Heart left ventricle (tissue), 16 donors: ENCODE results near the gene YEATS2. TPM values are rescaled to one million over a fixed set of nuclear protein-coding genes. Genes with fewer than 3 reads are reported as not detected.
"Not testable (repeated sequence)": the region's sequence is repeated elsewhere in the genome, so short reads cannot be mapped to it uniquely, and the experiment has no call there.

ENCODE experiments used
- ATAC-seq, 4 donors: fragments of 200-7000 bp; cut with Tn5 transposase; one replicate each; pipeline ENCODE4 v1.9.1; 2020 to 2022; ENCODE audit warnings: moderate library complexity in 4 of 4, mild to moderate bottlenecking in 3 of 4, moderate number of reproducible peaks in 1 of 4
- DNase-seq, 5 donors: peaks; one replicate each; pipeline ENCODE4 v3.0.0-alpha.2; 2020
- H3K27ac ChIP-seq, 12 donors: fragments of 200-600 bp; sonication (generic) in 4 of 12; one replicate each; pipeline versions ENCODE4 v1.5.0 to v1.8.0; 2016 to 2022; ENCODE audit warnings: mild to moderate bottlenecking in 2 of 12
- H3K27me3 ChIP-seq, 9 donors: fragments of 200-600 bp; sonication (generic) in 2 of 9; one replicate each; pipeline versions ENCODE4 v1.5.1 to v1.8.0; 2016 to 2022; ENCODE audit warnings: mild to moderate bottlenecking in 3 of 9
- H3K36me3 ChIP-seq, 9 donors: fragments of 200-600 bp; sonication (generic) in 2 of 9; one replicate each; pipeline versions ENCODE4 v1.5.0 to v1.8.0; 2018 to 2022; ENCODE audit warnings: mild to moderate bottlenecking in 2 of 9
- H3K4me1 ChIP-seq, 12 donors: fragments of 200-600 bp; sonication (generic) in 4 of 12; one replicate each; pipeline versions ENCODE4 v1.5.0 to v1.8.0; 2016 to 2022; ENCODE audit warnings: mild to moderate bottlenecking in 3 of 12
- H3K4me3 ChIP-seq, 12 donors: fragments of 200-600 bp; sonication (generic) in 4 of 12; one replicate each; pipeline versions ENCODE4 v1.5.0 to v1.8.0; 2017 to 2022; ENCODE audit warnings: mild to moderate bottlenecking in 9 of 12, moderate library complexity in 4 of 12
- H3K9me3 ChIP-seq, 12 donors: fragments of 200-600 bp; sonication (generic) in 4 of 12; one replicate each; pipeline versions ENCODE4 v1.5.0 to v1.8.0; 2016 to 2022; ENCODE audit warnings: mild to moderate bottlenecking in 1 of 12
- CTCF ChIP-seq, 12 donors: fragments of 200-600 bp; sonication (generic) in 4 of 12; IDR thresholded peaks; one replicate each; pipeline versions ENCODE4 v1.5.0 to v1.8.0; 2018 to 2022; ENCODE audit warnings: antibody characterized with exemption in 12 of 12, mild to moderate bottlenecking in 5 of 12
- POLR2A ChIP-seq, 2 donors: fragments of 450-650 bp; IDR thresholded peaks; one replicate each; pipeline ENCODE4 v1.6.1; 2017; ENCODE audit warnings: antibody characterized with exemption in 2 of 2, mild to moderate bottlenecking in 2 of 2, moderate library complexity in 2 of 2
- WGBS, 4 donors: extraction: QIAGEN DNeasy Blood & Tissue Kit in 2 of 4; methylation state at CpG; one replicate each; pipeline versions ENCODE4 v1.1.5 to v1.1.7; 2013 to 2018; 5-methylcytosine and 5-hydroxymethylcytosine counted together
- intact Hi-C, 10 donors: fragments of 100-400 bp; cut with DNase I; formaldehyde crosslinking; loops; one replicate each; pipeline versions ENCODE4 v1.11.1 to v1.14.2; 2022
- polyA plus RNA-seq, 2 donors: library from polyadenylated mRNA; stranded (reverse); fragments of 200-250 nt; gene quantifications; one replicate each; pipeline ENCODE4 v1.2.3, GENCODE V29; 2013
- total RNA-seq, 9 donors: library from RNA; depleted of rRNA in 2 of 9; stranded (reverse); fragments of >200 nt in 2 of 9; fragmentation: NEBNext Ultra II Directional in 3 of 9; extraction: Animal tissue kit (Norgen Biotek cat#: 25700) in 3 of 9; gene quantifications; one replicate each; pipeline versions ENCODE4 v1.1.0 to v1.2.4, GENCODE V29; 2016 to 2023
- donor health status: ischemic (EF 13 %, LVEDD 7.1; RV severe dilation, severe dysfunction).
- donor health status: healthy with polysubstance abuse.
- donor health status: DM: no; HTN: yes; CAD: no.
- donor health status: DM: no; HTN: no; CAD: no.
- donor health status: ischemic (EF 25% LVEDD 6.9; RV normal size, moderate dysfunction).
- donor health status: ischemic (EF 25% LVEDD 5.7; RV mildly dilated, moderate dysfunction).
- donor health status: healthy.
- donor health status: DM: yes; HTN: yes; CAD: no.
- donor health status: ischemic (EF 35%, LVEDD 5.7; RV mildly dilated, moderate dysfunction).
- donor health status: nonischemic (EF 11% LVEDD 7.7; RV severe dilation, severe dysfunction).
- donor health status: DM: yes; HTN: yes; CAD: no.
- donor health status: PGD.
- donor health status: ischemic (EF 29% LVEDD 5.4; RV normal size, mild dysfunction).
- donor health status: nonischemic (EF 23%, LVEDD 6.1; RV moderate dilation, normal function).

YEATS2 gene
- total and polyA plus RNA-seq, 11 donors = 3.2 to 21.2 (median 9.8) TPM

DNA sequence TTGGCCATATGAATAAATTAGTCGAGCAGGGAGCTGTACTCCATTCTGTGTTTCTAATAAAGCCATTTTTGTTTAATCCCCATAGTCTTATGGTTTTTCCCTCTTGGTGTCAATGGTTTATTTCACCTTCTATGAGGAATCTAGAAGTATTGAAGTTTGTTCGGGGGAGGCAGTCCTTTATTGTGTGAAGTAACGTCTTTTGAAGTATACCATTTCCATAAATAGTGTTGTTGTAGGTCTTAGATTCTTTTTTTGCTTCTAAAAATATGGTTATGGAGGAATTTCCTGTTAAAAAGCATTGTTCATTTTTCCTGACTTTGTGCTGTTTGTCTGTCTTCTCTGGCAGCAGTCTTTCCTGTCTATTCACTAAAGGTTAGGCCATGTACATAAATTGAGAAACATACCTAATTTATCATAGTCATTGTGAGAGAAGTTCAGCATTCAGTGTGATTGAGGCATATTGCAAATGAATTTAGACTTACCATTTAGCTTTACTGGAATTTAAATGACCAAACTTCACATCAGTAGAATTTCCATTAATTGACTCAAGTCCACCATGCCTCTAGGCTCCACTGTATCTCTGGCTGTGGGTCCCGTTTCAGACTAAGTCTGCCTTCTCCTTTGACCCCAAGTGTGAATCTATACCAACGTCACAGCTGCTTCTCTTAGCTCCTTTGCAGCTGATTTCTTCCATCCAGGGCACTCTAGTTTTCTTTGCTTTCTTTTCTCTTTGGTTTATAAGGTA is 37.3 kb downstream of the YEATS2 start:
- ATAC-seq = peak in 1 of 4 donors; percentile 16

DNA sequence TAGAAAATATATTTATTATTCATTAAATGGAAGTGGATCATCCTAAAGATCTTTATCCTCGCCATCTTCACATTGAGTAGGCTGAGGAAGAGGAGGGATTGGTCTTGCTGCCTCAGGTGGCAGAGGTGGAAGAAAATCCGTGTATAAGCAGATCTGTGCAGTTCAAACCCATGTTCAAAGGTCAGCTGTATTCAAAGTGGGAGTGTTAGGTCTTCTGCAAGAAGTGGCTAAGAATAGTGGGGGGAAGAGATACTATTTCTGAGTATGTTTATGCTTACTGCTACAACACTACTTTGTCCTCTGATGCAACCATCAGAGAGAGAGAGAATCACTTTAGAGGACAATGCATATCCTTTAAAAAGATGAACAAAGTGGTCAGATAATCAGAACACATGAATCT is 39.5 kb downstream of the YEATS2 start:
- peaks cover 0 to 69% (median 52%) of the 10 kb centered on the region in 9 donors for H3K36me3 ChIP-seq
- ATAC-seq (no peak), DNase-seq (no peak)
- H3K27ac ChIP-seq = no peak overlapping the region
- no peak for TF ChIP-seq CTCF (IDR thresholded peaks at IDR 0.05)
- no peak for TF ChIP-seq POLR2A (IDR thresholded peaks at IDR 0.05)
- H3K4me3 ChIP-seq = no peak overlapping the region
- WGBS, 4 donors = 84 to 91% (median 86%) methylated on average over 2 of the region's 2 CpGs
- H3K4me1 ChIP-seq = peaks cover 0 to 7% (median 3%) of the 10 kb centered on the region in 12 donors
- no peaks in the 10 kb centered on the region for H3K27me3 ChIP-seq
- intact Hi-C loops = no loop called here
- H3K9me3 ChIP-seq = peaks cover 0 to 2% (median 0%) of the 10 kb centered on the region in 12 donors

More for the DNA sequence above, 37.3 kb downstream of the YEATS2 start:
- intact Hi-C loops = no loop called here
- peak overlapping the region in 8 of 12 donors; percentile 2 to 66 (median 37) for H3K27ac ChIP-seq
- WGBS, 4 donors = 56 to 73% (median 66%) methylated on average over 5 of the region's 5 CpGs
- DNase-seq = no peak
- H3K9me3 ChIP-seq = no peaks in the 10 kb centered on the region
- H3K36me3 ChIP-seq = peaks cover 0 to 80% (median 64%) of the 10 kb centered on the region in 9 donors
- TF ChIP-seq POLR2A (IDR thresholded peaks at IDR 0.05) (no peak), CTCF (IDR thresholded peaks at IDR 0.05) (no peak)
- H3K4me1 ChIP-seq = peaks cover 0 to 7% (median 3%) of the 10 kb centered on the region in 12 donors
- H3K27me3 ChIP-seq = no peaks in the 10 kb centered on the region
- H3K4me3 ChIP-seq = no peak overlapping the region

DNA sequence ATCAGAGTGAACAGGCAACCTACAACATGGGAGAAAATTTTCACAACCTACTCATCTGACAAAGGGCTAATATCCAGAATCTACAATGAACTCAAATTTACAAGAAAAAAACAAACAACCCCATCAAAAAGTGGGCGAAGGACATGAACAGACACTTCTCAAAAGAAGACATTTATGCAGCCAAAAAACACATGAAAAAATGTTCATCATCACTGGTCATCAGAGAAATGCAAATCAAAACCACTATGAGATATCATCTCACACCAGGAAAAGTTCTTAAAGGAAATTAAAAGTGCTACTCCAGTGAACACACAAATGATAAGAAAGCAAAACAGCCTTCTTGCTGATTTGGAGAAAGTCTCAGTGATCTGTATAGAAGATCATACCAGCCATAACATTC is 42.6 kb downstream of the YEATS2 start:
- 80 to 100% (median 92%) methylated on average over 1 of the region's 1 CpG for WGBS, 4 donors
- DNase-seq, H3K27me3 ChIP-seq, ATAC-seq, H3K4me3 ChIP-seq, H3K9me3 ChIP-seq, H3K27ac ChIP-seq, H3K4me1 ChIP-seq, intact Hi-C loops: not testable (repeated sequence)
- peaks cover 0 to 66% (median 42%) of the 10 kb centered on the region in 9 donors for H3K36me3 ChIP-seq

DNA sequence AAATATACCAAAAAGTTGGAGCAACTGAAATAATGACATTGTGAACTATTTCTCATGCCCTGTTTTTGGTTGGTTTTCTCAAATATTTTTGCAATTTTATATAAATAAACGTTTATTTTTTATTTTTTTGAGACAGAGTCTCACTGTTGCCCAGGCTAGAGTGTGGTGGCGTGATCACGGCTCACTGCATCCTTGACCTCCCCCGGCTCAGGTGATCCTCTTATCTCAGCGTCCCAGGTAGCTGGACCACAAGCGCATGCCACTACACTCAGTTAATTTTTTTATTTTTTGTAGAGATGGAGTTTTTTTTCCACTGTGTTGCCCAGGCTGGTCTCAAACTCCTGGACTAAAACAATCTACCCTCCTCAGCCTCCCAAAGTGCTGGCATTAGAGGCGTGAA is 45.6 kb downstream of the YEATS2 start:
- no peak for ATAC-seq
- Histone ChIP-seq H3K36me3 (peaks cover 0 to 62% (median 32%) of the 10 kb centered on the region in 9 donors), H3K4me3 (no peak overlapping the region), H3K4me1 (no peaks in the 10 kb centered on the region), H3K27me3 (no peaks in the 10 kb centered on the region), H3K27ac (no peak overlapping the region), H3K9me3 (peaks cover 0 to 2% (median 0%) of the 10 kb centered on the region in 12 donors)
- TF ChIP-seq CTCF (IDR thresholded peaks at IDR 0.05) = no peak
- no peak for TF ChIP-seq POLR2A (IDR thresholded peaks at IDR 0.05)
- WGBS, 4 donors = 91 to 95% (median 94%) methylated on average over 7 of the region's 7 CpGs
- intact Hi-C loops = no loop called here
- DNase-seq = no peak
